Measurements from ENCODE around the gene GDI1.
A peak's percentile ranks its signal among the peaks of the same experiment; 100 is the strongest.

GDI1 gene

GRCh38 chrX:154434394-154435168 is 2.4 kb upstream of the GDI1 start:
- TF ChIP-seq CTCF (IDR thresholded peaks at IDR 0.05; ENCODE audit: low read depth, low read length) (no peak), POLR2A (IDR thresholded peaks at IDR 0.05; ENCODE audit: extremely low read depth, insufficient read length) (no peak), MAX (IDR thresholded peaks at IDR 0.05; ENCODE audit: low read depth, low read length) (no peak), MYC (IDR thresholded peaks at IDR 0.05; ENCODE audit: low read depth, low read length) (no peak)
- no peak for DNase-seq (ENCODE audit: low read depth)
- H3K4me3 ChIP-seq (ENCODE audit: low read depth, low read length): no peak overlapping the region

GRCh38 chrX:154435171-154435733 is 1.7 kb upstream of the GDI1 start:
- no peak for DNase-seq (ENCODE audit: low read depth)
- TF ChIP-seq MAX (IDR thresholded peaks at IDR 0.05; ENCODE audit: low read depth, low read length): no peak
- no peak overlapping the region for H3K4me3 ChIP-seq (ENCODE audit: low read depth, low read length)

- H3K4me3 ChIP-seq (ENCODE audit: low read depth, low read length): no peak overlapping the region
- peak; percentile 51 for DNase-seq (ENCODE audit: low read depth)
These were observed 476 bp upstream of the GDI1 start for GRCh38 chrX:154436374-154436982.

GRCh38 chrX:154437971-154438893 is 1.3 kb downstream of the GDI1 start:
- H3K4me3 ChIP-seq (ENCODE audit: low read depth, low read length): peak overlapping the region; percentile 50
- no peak for DNase-seq (ENCODE audit: low read depth)
- no peak for TF ChIP-seq POLR2A (IDR thresholded peaks at IDR 0.05; ENCODE audit: extremely low read depth, insufficient read length)
- no peak for TF ChIP-seq CTCF (IDR thresholded peaks at IDR 0.05; ENCODE audit: low read depth, low read length)
- no peak for TF ChIP-seq MYC (IDR thresholded peaks at IDR 0.05; ENCODE audit: low read depth, low read length)
- TF ChIP-seq MAX (IDR thresholded peaks at IDR 0.05; ENCODE audit: low read depth, low read length): no peak

More at GRCh38 chrX:154436374-154436982, 476 bp upstream of the GDI1 start:
- no peak for TF ChIP-seq POLR2A (IDR thresholded peaks at IDR 0.05; ENCODE audit: extremely low read depth, insufficient read length)
- TF ChIP-seq CTCF (IDR thresholded peaks at IDR 0.05; ENCODE audit: low read depth, low read length): no peak
- TF ChIP-seq MAX (IDR thresholded peaks at IDR 0.05; ENCODE audit: low read depth, low read length): no peak
- TF ChIP-seq MYC (IDR thresholded peaks at IDR 0.05; ENCODE audit: low read depth, low read length): no peak

- H3K4me3 ChIP-seq (ENCODE audit: low read depth, low read length): no peak overlapping the region
- DNase-seq (ENCODE audit: low read depth): no peak
- TF ChIP-seq CTCF (IDR thresholded peaks at IDR 0.05; ENCODE audit: low read depth, low read length) (no peak), MYC (IDR thresholded peaks at IDR 0.05; ENCODE audit: low read depth, low read length) (no peak), POLR2A (IDR thresholded peaks at IDR 0.05; ENCODE audit: extremely low read depth, insufficient read length) (no peak), MAX (IDR thresholded peaks at IDR 0.05; ENCODE audit: low read depth, low read length) (no peak)
These were observed 2.9 kb downstream of the GDI1 start for GRCh38 chrX:154439841-154440240.

All from NB4 (cell line).